WTC11 (cell line): ENCODE results near the gene SRRM3. TPM values are rescaled to one million over a fixed set of nuclear protein-coding genes. Genes with fewer than 3 reads are reported as not detected.
"Not testable (repeated sequence)": the region's sequence is repeated elsewhere in the genome, so short reads cannot be mapped to it uniquely, and the experiment has no call there.

ENCODE experiments used
- ATAC-seq: fragments of 200-7000 bp; cut with Tn5 transposase; 2 replicates; pipeline ENCODE4 v1.10.0; 2021; ENCODE audit warnings: mild to moderate bottlenecking, moderate library complexity
- CTCF ChIA-PET: fragments of 300-600 bp; sonication (Branson Sonifier 250); formaldehyde crosslinking; loops from one replicate; lab custom pipeline; 2021; ENCODE audit warnings: antibody characterized with exemption; lab: Charles Lee
- POLR2A ChIA-PET: fragments of 350-600 bp; sonication (Branson Sonifier 250); formaldehyde crosslinking; loops from one replicate; lab custom pipeline; 2021; ENCODE audit warnings: antibody characterized with exemption; lab: Charles Lee
- DNase-seq: peaks from one replicate; pipeline ENCODE4 v3.0.0; 2021; ENCODE audit warnings: low spot score
- H3K27ac Mint-ChIP-seq: 2 replicates; pipeline ENCODE4 v1.8.0; 2021; ENCODE audit warnings: mixed read lengths
- H3K27me3 Mint-ChIP-seq: 2 replicates; pipeline ENCODE4 v1.8.0; 2021; ENCODE audit warnings: low read depth, mild to moderate bottlenecking, moderate library complexity, mixed read lengths
- H3K36me3 Mint-ChIP-seq: 2 replicates; pipeline ENCODE4 v1.8.0; 2021; ENCODE audit warnings: mixed read lengths
- H3K4me1 Mint-ChIP-seq: 2 replicates; pipeline ENCODE4 v1.8.0; 2022; ENCODE audit warnings: mixed read lengths
- H3K4me3 Mint-ChIP-seq: 2 replicates; pipeline ENCODE4 v1.8.0; 2021; ENCODE audit warnings: mild to moderate bottlenecking, moderate library complexity, mixed read lengths
- H3K9me3 Mint-ChIP-seq: 2 replicates; pipeline ENCODE4 v1.8.0; 2021; ENCODE audit warnings: mixed read lengths
- ETV6 ChIP-seq: sonication (generic); formaldehyde crosslinking; IDR thresholded peaks from 2 replicates; pipeline ENCODE4 v1.8.1; 2022; ENCODE audit warnings: mild to moderate bottlenecking, missing genetic modification reagents
- GABPB1 ChIP-seq: sonication (generic); formaldehyde crosslinking; IDR thresholded peaks from 2 replicates; pipeline ENCODE4 v1.8.1; 2023; ENCODE audit warnings: mild to moderate bottlenecking, missing genetic modification reagents
- MYBL2 ChIP-seq: sonication (generic); formaldehyde crosslinking; IDR thresholded peaks from 2 replicates; pipeline ENCODE4 v1.8.1; 2023; ENCODE audit warnings: mild to moderate bottlenecking, moderate library complexity, missing genetic modification reagents
- NFE2L1 ChIP-seq: sonication (generic); formaldehyde crosslinking; IDR thresholded peaks from 2 replicates; pipeline ENCODE4 v1.8.1; 2023; ENCODE audit warnings: missing genetic modification reagents
- OVOL2 ChIP-seq: fragments of 250-450 bp; sonication (Bioruptor Pico); IDR thresholded peaks from 2 replicates; pipeline ENCODE4 v1.9.0; 2021; ENCODE audit warnings: mild to moderate bottlenecking, borderline replicate concordance
- PRRX2 ChIP-seq: fragments of 250-450 bp; sonication (Bioruptor Pico); IDR thresholded peaks from 2 replicates; pipeline ENCODE4 v1.8.0; 2021; ENCODE audit warnings: mild to moderate bottlenecking
- SP1 ChIP-seq: sonication (generic); formaldehyde crosslinking; conservative IDR thresholded peaks from 2 replicates; pipeline ENCODE4 v1.8.1; 2022; ENCODE audit warnings: missing genetic modification reagents
- TEAD1 ChIP-seq: sonication (generic); formaldehyde crosslinking; IDR thresholded peaks from 2 replicates; pipeline ENCODE4 v1.8.0; 2022; ENCODE audit warnings: mild to moderate bottlenecking, missing genetic modification reagents
- ZNF121 ChIP-seq: sonication (generic); formaldehyde crosslinking; IDR thresholded peaks from 2 replicates; pipeline ENCODE4 v1.8.0; 2023; ENCODE audit warnings: missing genetic modification reagents
- ZNF317 ChIP-seq: sonication (generic); formaldehyde crosslinking; IDR thresholded peaks from 2 replicates; pipeline ENCODE4 v1.8.1; 2023; ENCODE audit warnings: low read depth, mild to moderate bottlenecking, moderate library complexity, missing genetic modification reagents, borderline replicate concordance
- total RNA-seq: library from RNA; stranded (reverse); gene quantifications from 3 replicates; pipeline ENCODE4 v1.2.3, GENCODE V29; 2021
- TF ChIP-seq, protein P1 (sequence below): fragments of 200-600 bp; IDR thresholded peaks from 2 replicates; pipeline ENCODE4 v1.8.0; 2022; ENCODE audit warnings: antibody characterized with exemption
- TF ChIP-seq, protein P2 (sequence below): fragments of 250-450 bp; sonication (Bioruptor Pico); IDR thresholded peaks from 2 replicates; pipeline ENCODE4 v1.9.0; 2021; ENCODE audit warnings: mild to moderate bottlenecking
- TF ChIP-seq, protein P3 (sequence below): sonication (generic); formaldehyde crosslinking; IDR thresholded peaks from 2 replicates; pipeline ENCODE4 v1.8.0; 2022; ENCODE audit warnings: mild to moderate bottlenecking, missing genetic modification reagents
- TF ChIP-seq, protein P4 (sequence below): sonication (generic); formaldehyde crosslinking; IDR thresholded peaks from 2 replicates; pipeline ENCODE4 v1.8.0; 2022; ENCODE audit warnings: missing genetic modification reagents
- TF ChIP-seq, protein P5 (sequence below): sonication (generic); formaldehyde crosslinking; IDR thresholded peaks from 2 replicates; pipeline ENCODE4 v1.8.1; 2023; ENCODE audit warnings: mild to moderate bottlenecking, missing genetic modification reagents, moderate library complexity
- TF ChIP-seq, protein P6 (sequence below): sonication (generic); formaldehyde crosslinking; IDR thresholded peaks from 2 replicates; pipeline ENCODE4 v1.8.0; 2022; ENCODE audit warnings: mild to moderate bottlenecking, missing genetic modification reagents
- TF ChIP-seq, protein P7 (sequence below): fragments of 250-450 bp; sonication (Bioruptor Pico); IDR thresholded peaks from 2 replicates; pipeline ENCODE4 v2.1.2; 2022; ENCODE audit warnings: mild to moderate bottlenecking, moderate library complexity

SRRM3 gene
- total RNA-seq, 1 experiment from 2014 or later = 17.7 TPM

DNA sequence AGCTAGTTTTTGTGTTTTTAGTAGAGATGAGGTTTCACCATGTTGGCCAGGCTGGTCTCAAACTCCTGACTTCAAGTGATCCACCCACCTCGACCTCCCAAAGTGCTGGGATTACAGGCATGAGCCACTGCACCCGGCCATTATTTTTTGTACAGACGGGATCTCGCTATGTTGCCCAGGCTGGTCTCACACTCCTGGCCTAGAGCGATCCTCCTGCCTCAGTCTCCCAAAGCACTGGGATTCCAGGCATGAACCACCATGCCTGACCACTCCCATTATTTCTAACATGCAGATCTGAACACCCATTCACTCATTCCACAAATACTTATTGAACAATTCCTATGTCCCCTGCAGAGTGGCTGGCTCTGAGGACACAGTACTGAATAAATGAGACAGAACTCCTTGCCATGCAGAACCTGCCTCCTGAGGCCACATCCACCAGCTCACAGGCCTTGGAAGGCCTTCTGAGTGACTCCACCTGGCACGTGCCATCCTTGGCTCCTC, 89.2 kb downstream of the SRRM3 start:
- Mint-ChIP-seq H3K4me1 (peaks cover 39% of the 10 kb centered on the region), H3K27ac (peak overlapping the region; percentile 28; the same call in 1 of the 2 replicates)
- CTCF ChIA-PET = interaction anchor here (0.5 to 4.1 kb wide), 18 partner anchors 8 to 243 kb away, joined by 3 to 90 read pairs (median 8); partner anchors contain the start of genes HSPB1, MDH2, SRRM3 and STYXL1
- H3K27me3 Mint-ChIP-seq, H3K9me3 Mint-ChIP-seq, DNase-seq, H3K4me3 Mint-ChIP-seq, H3K36me3 Mint-ChIP-seq: not testable (repeated sequence)
- POLR2A ChIA-PET = interaction anchor here (0.7 to 1.6 kb wide), 4 partner anchors 12 to 124 kb away, joined by 3 to 8 read pairs (median 4); no protein-coding TSS in a partner anchor
- TF ChIP-seq ZNF121 (CRISPR knock-in tag) = peak; percentile 87
- TF ChIP-seq, all 79 proteins: peak for 1; not testable (repeated sequence) for 78
- ATAC-seq = not testable (repeated sequence)

DNA sequence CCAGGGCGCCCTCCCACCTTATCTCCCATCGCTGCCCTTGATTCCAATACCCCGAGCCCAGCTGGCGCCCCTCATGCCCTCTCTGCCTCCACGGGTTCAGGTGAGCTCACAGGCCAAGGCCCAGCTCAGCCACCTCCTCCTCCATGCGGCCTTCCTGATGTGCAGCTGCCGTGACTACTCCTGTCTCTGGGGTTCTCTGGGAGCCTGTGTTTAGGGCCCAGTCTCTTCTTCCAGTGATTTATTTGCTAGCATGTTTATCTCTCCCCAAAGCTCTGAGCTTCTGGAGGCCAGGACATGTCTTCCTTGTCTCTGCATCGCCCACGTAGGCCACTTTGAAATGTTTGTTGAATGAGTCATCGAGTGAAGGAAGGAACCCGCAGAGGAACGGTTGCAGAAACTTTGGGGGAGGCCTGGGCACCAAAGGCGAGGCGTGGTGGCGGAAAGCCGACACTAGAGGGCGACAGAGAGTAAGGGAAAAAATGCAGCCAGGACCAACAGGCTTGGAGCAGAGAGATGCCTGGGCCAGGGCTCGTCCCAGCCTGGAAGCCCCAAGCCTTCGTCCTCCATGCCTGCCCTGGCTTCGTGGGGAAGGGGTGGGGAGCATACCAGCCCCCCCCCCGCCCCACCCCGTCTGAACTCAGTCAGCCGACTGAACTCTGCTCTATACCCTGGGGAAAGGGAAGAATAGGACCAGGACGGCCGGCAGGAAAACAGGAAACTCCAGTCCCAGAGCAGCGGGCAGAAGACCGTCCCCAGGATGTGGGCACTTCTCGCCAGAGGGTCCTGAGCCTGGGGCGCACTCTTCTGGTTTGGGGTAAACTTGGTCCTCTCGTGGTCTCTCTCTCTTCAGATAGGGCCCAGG, 89.9 kb downstream of the SRRM3 start:
- Mint-ChIP-seq H3K27me3 (peaks cover 3% of the 10 kb centered on the region), H3K4me3 (no peak overlapping the region), H3K36me3 (no peaks in the 10 kb centered on the region), H3K4me1 (peaks cover 39% of the 10 kb centered on the region), H3K9me3 (no peaks in the 10 kb centered on the region), H3K27ac (peak overlapping the region; percentile 96)
- ATAC-seq (peak; percentile 79), DNase-seq (peak; percentile 93)
- TF ChIP-seq SP1 (CRISPR knock-in tag) (peak; percentile 49; the same call in 1 of the 2 replicates), TEAD1 (CRISPR knock-in tag) (peak; percentile 63; the same call in 1 of the 2 replicates), MYBL2 (no peak), GABPB1 (CRISPR knock-in tag) (no peak; the same call in 1 of the 2 replicates), ZNF317 (CRISPR knock-in tag) (no peak), ETV6 (0 out of 2 replicates have a peak, but pooled peaks have one; percentile 55)
- TF ChIP-seq, protein P1, sequence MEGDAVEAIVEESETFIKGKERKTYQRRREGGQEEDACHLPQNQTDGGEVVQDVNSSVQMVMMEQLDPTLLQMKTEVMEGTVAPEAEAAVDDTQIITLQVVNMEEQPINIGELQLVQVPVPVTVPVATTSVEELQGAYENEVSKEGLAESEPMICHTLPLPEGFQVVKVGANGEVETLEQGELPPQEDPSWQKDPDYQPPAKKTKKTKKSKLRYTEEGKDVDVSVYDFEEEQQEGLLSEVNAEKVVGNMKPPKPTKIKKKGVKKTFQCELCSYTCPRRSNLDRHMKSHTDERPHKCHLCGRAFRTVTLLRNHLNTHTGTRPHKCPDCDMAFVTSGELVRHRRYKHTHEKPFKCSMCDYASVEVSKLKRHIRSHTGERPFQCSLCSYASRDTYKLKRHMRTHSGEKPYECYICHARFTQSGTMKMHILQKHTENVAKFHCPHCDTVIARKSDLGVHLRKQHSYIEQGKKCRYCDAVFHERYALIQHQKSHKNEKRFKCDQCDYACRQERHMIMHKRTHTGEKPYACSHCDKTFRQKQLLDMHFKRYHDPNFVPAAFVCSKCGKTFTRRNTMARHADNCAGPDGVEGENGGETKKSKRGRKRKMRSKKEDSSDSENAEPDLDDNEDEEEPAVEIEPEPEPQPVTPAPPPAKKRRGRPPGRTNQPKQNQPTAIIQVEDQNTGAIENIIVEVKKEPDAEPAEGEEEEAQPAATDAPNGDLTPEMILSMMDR = peak; percentile 97
- TF ChIP-seq, protein P2, sequence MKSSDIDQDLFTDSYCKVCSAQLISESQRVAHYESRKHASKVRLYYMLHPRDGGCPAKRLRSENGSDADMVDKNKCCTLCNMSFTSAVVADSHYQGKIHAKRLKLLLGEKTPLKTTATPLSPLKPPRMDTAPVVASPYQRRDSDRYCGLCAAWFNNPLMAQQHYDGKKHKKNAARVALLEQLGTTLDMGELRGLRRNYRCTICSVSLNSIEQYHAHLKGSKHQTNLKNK (CRISPR knock-in tag) = no peak
- TF ChIP-seq, protein P3, sequence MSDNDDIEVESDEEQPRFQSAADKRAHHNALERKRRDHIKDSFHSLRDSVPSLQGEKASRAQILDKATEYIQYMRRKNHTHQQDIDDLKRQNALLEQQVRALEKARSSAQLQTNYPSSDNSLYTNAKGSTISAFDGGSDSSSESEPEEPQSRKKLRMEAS (CRISPR knock-in tag) = peak; percentile 65; the same call in 1 of the 2 replicates
- TF ChIP-seq, protein P4, sequence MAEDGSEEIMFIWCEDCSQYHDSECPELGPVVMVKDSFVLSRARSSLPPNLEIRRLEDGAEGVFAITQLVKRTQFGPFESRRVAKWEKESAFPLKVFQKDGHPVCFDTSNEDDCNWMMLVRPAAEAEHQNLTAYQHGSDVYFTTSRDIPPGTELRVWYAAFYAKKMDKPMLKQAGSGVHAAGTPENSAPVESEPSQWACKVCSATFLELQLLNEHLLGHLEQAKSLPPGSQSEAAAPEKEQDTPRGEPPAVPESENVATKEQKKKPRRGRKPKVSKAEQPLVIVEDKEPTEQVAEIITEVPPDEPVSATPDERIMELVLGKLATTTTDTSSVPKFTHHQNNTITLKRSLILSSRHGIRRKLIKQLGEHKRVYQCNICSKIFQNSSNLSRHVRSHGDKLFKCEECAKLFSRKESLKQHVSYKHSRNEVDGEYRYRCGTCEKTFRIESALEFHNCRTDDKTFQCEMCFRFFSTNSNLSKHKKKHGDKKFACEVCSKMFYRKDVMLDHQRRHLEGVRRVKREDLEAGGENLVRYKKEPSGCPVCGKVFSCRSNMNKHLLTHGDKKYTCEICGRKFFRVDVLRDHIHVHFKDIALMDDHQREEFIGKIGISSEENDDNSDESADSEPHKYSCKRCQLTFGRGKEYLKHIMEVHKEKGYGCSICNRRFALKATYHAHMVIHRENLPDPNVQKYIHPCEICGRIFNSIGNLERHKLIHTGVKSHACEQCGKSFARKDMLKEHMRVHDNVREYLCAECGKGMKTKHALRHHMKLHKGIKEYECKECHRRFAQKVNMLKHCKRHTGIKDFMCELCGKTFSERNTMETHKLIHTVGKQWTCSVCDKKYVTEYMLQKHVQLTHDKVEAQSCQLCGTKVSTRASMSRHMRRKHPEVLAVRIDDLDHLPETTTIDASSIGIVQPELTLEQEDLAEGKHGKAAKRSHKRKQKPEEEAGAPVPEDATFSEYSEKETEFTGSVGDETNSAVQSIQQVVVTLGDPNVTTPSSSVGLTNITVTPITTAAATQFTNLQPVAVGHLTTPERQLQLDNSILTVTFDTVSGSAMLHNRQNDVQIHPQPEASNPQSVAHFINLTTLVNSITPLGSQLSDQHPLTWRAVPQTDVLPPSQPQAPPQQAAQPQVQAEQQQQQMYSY (CRISPR knock-in tag) = peak; percentile 9; the same call in 1 of the 2 replicates
- POLR2A ChIA-PET = interaction anchor here (0.6 to 1.6 kb wide), 6 partner anchors 12 to 125 kb away, joined by 3 to 9 read pairs (median 4); no protein-coding TSS in a partner anchor
- CTCF ChIA-PET = interaction anchor here (0.5 to 4.1 kb wide), 20 partner anchors 9 to 244 kb away, joined by 3 to 90 read pairs (median 8); partner anchors contain the start of genes HSPB1, MDH2, SRRM3 and STYXL1

DNA sequence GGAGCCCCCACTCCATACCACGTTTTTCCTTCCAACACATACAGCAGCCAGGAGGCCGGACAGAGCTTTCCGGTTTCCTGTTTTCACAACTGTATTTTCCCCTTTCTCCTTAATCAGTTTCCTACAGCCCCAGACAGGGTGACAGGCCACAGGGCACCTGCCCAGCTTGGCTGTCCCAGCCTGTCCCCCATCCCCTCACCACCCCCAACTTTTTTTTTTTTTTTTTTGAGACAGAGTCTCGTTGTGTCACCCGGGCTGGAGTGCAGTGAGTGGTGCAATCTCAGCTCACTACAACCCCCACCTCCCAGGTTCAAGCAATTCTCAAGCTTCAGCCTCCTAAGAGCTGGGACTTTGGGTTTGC, 90.5 kb downstream of the SRRM3 start:
- POLR2A ChIA-PET = interaction anchor here (0.7 to 1.6 kb wide), 3 partner anchors 16 to 126 kb away, joined by 3 to 8 read pairs (median 3); no protein-coding TSS in a partner anchor
- H3K4me3 Mint-ChIP-seq = no peak overlapping the region
- TF ChIP-seq OVOL2 (CRISPR knock-in tag) (no peak), PRRX2 (CRISPR knock-in tag) (no peak), NFE2L1 (CRISPR knock-in tag) (no peak), SP1 (CRISPR knock-in tag) (no peak)
- TF ChIP-seq, protein P5, sequence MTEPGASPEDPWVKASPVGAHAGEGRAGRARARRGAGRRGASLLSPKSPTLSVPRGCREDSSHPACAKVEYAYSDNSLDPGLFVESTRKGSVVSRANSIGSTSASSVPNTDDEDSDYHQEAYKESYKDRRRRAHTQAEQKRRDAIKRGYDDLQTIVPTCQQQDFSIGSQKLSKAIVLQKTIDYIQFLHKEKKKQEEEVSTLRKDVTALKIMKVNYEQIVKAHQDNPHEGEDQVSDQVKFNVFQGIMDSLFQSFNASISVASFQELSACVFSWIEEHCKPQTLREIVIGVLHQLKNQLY (CRISPR knock-in tag) = no peak
- TF ChIP-seq, protein P6, sequence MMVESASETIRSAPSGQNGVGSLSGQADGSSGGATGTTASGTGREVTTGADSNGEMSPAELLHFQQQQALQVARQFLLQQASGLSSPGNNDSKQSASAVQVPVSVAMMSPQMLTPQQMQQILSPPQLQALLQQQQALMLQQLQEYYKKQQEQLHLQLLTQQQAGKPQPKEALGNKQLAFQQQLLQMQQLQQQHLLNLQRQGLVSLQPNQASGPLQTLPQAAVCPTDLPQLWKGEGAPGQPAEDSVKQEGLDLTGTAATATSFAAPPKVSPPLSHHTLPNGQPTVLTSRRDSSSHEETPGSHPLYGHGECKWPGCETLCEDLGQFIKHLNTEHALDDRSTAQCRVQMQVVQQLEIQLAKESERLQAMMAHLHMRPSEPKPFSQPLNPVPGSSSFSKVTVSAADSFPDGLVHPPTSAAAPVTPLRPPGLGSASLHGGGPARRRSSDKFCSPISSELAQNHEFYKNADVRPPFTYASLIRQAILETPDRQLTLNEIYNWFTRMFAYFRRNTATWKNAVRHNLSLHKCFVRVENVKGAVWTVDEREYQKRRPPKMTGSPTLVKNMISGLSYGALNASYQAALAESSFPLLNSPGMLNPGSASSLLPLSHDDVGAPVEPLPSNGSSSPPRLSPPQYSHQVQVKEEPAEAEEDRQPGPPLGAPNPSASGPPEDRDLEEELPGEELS = no peak
- TF ChIP-seq, protein P7, sequence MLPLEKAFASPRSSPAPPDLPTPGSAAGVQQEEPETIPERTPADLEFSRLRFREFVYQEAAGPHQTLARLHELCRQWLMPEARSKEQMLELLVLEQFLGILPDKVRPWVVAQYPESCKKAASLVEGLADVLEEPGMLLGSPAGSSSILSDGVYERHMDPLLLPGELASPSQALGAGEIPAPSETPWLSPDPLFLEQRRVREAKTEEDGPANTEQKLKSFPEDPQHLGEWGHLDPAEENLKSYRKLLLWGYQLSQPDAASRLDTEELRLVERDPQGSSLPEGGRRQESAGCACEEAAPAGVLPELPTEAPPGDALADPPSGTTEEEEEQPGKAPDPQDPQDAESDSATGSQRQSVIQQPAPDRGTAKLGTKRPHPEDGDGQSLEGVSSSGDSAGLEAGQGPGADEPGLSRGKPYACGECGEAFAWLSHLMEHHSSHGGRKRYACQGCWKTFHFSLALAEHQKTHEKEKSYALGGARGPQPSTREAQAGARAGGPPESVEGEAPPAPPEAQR = no peak

More for the DNA sequence above, 90.5 kb downstream of the SRRM3 start:
- Mint-ChIP-seq H3K4me1 (peaks cover 39% of the 10 kb centered on the region), H3K36me3 (no peaks in the 10 kb centered on the region), H3K27ac (no peak overlapping the region), H3K9me3 (no peaks in the 10 kb centered on the region), H3K27me3 (peaks cover 3% of the 10 kb centered on the region)
- DNase-seq = no peak
- CTCF ChIA-PET = interaction anchor here (0.7 to 4.1 kb wide), 12 partner anchors 9 to 223 kb away, joined by 3 to 90 read pairs (median 9); partner anchors contain the start of gene HSPB1
- ATAC-seq = no peak
